GM23338 (cell line): Measurements from ENCODE around the gene LRP1B. TPM values are rescaled to one million over a fixed set of nuclear protein-coding genes. Genes with fewer than 3 reads are reported as not detected.

Experiments used
- ATAC-seq: fragments of 200-7000 bp; cut with Tn5 transposase; 3 replicates; pipeline ENCODE4 v1.9.1; 2020
- DNase-seq: peaks from one replicate; pipeline ENCODE4 v3.0.0-alpha.2; 2015; ENCODE audit warnings: low spot score
- H2AFZ ChIP-seq: fragments of 200-600 bp; sonication (generic); 2 replicates; pipeline ENCODE4 v1.8.0; 2016; ENCODE audit warnings: antibody characterized with exemption, mild to moderate bottlenecking, moderate library complexity
- H3F3A ChIP-seq: fragments of 200-600 bp; sonication (generic); replicated peaks from 2 replicates; pipeline ENCODE4 v1.8.0; 2017; ENCODE audit warnings: antibody characterized with exemption, mixed run types, low read depth
- H3K27ac ChIP-seq: fragments of 200-600 bp; sonication (generic); 2 replicates; pipeline ENCODE4 v1.6.1; 2016; ENCODE audit warnings: low read depth
- H3K27me3 ChIP-seq: fragments of 200-600 bp; sonication (generic); 2 replicates; pipeline ENCODE4 v1.8.0; 2016; ENCODE audit warnings: mild to moderate bottlenecking, mixed run types, moderate library complexity; ENCODE audit not compliant: insufficient read depth
- H3K36me3 ChIP-seq: fragments of 200-600 bp; sonication (generic); 2 replicates; pipeline ENCODE4 v1.8.0; 2016; ENCODE audit warnings: mild to moderate bottlenecking; ENCODE audit not compliant: insufficient read depth
- H3K4me1 ChIP-seq: fragments of 200-600 bp; sonication (generic); 2 replicates; pipeline ENCODE4 v1.8.0; 2016; ENCODE audit warnings: mild to moderate bottlenecking, moderate library complexity; ENCODE audit not compliant: insufficient read depth
- H3K4me2 ChIP-seq: fragments of 200-600 bp; sonication (generic); 2 replicates; pipeline ENCODE4 v1.7.1; 2017; ENCODE audit warnings: mixed run types
- H3K4me3 ChIP-seq: fragments of 200-600 bp; sonication (generic); 2 replicates; pipeline ENCODE4 v1.6.1; 2016; ENCODE audit warnings: mixed run types
- H3K79me2 ChIP-seq: fragments of 200-600 bp; sonication (generic); replicated peaks from 2 replicates; pipeline ENCODE4 v1.8.0; 2017; ENCODE audit warnings: mild to moderate bottlenecking; ENCODE audit not compliant: insufficient read depth
- H3K9me2 ChIP-seq: fragments of 200-600 bp; sonication (generic); 2 replicates; pipeline ENCODE4 v1.8.0; 2017; ENCODE audit not compliant: insufficient read depth
- H4K20me1 ChIP-seq: fragments of 200-600 bp; sonication (generic); replicated peaks from 2 replicates; pipeline ENCODE4 v1.8.0; 2017; ENCODE audit warnings: mild to moderate bottlenecking; ENCODE audit not compliant: insufficient read depth
- H3K27ac Mint-ChIP-seq: 2 replicates; pipeline ENCODE4 v1.8.0; 2020; ENCODE audit warnings: inconsistent platforms, mild to moderate bottlenecking, moderate library complexity, mixed read lengths
- H3K27me3 Mint-ChIP-seq: 3 replicates; pipeline ENCODE4 v1.8.0; 2022; ENCODE audit warnings: low read depth, mild to moderate bottlenecking, moderate library complexity, mixed read lengths, inconsistent platforms; ENCODE audit not compliant: insufficient read depth, poor library complexity
- H3K36me3 Mint-ChIP-seq: 3 replicates; pipeline ENCODE4 v1.8.0; 2021; ENCODE audit warnings: low read depth, mild to moderate bottlenecking, inconsistent platforms, moderate library complexity, mixed read lengths
- H3K4me1 Mint-ChIP-seq: 3 replicates; pipeline ENCODE4 v1.8.0; 2020; ENCODE audit warnings: mild to moderate bottlenecking, inconsistent platforms, mixed read lengths
- H3K4me3 Mint-ChIP-seq: 3 replicates; pipeline ENCODE4 v1.8.0; 2021; ENCODE audit warnings: moderate library complexity, mild to moderate bottlenecking, inconsistent platforms, mixed read lengths
- H3K9me3 Mint-ChIP-seq: 3 replicates; pipeline ENCODE4 v1.8.0; 2020; ENCODE audit warnings: moderate library complexity, mild to moderate bottlenecking, inconsistent platforms, mixed read lengths
- CREB1 ChIP-seq: fragments of 250-450 bp; sonication (Bioruptor Pico); IDR thresholded peaks from 2 replicates; pipeline ENCODE4 v1.5.0; 2020; ENCODE audit warnings: low read depth, mild to moderate bottlenecking, moderate library complexity
- EZH2 ChIP-seq: fragments of 200-600 bp; sonication (generic); IDR thresholded peaks from one replicate; pipeline ENCODE4 v1.8.0; 2017; ENCODE audit warnings: antibody characterized with exemption, mild to moderate bottlenecking, low read depth; ENCODE audit not compliant: unreplicated experiment
- EZH2phosphoT487 ChIP-seq: fragments of 200-600 bp; sonication (generic); IDR thresholded peaks from one replicate; pipeline ENCODE4 v1.8.1; 2018; ENCODE audit warnings: antibody characterized with exemption; ENCODE audit not compliant: unreplicated experiment
- JUNB ChIP-seq: IDR thresholded peaks from one replicate; pipeline ENCODE4 v1.6.1; 2016; ENCODE audit warnings: antibody characterized with exemption; ENCODE audit not compliant: unreplicated experiment
- NANOG ChIP-seq: IDR thresholded peaks from 2 replicates; pipeline ENCODE4 v1.6.1; 2016; ENCODE audit warnings: antibody characterized with exemption, borderline replicate concordance
- POLR2AphosphoS5 ChIP-seq: IDR thresholded peaks from 2 replicates; pipeline ENCODE4 v1.6.1; 2016; ENCODE audit warnings: antibody characterized with exemption, low read depth
- STAT1 ChIP-seq: IDR thresholded peaks from one replicate; pipeline ENCODE4 v1.6.1; 2016; ENCODE audit warnings: antibody characterized with exemption; ENCODE audit not compliant: unreplicated experiment
- ZNF114 ChIP-seq: fragments of 250-450 bp; sonication (Bioruptor Pico); IDR thresholded peaks from 2 replicates; pipeline ENCODE4 v1.5.0; 2020; ENCODE audit warnings: mild to moderate bottlenecking, moderate library complexity
- ZNF331 ChIP-seq: fragments of 250-450 bp; sonication (Bioruptor Pico); IDR thresholded peaks from 2 replicates; pipeline ENCODE4 v1.5.0; 2020; ENCODE audit warnings: low read depth, mild to moderate bottlenecking, moderate library complexity
- polyA plus RNA-seq: library from polyadenylated mRNA; unstranded; fragments of >200 nt; fragmentation: Nextera tagmentation; extraction: Ambion mirVana; gene quantifications from 2 replicates; pipeline ENCODE4 v1.2.1, GENCODE V29; 2016
- total RNA-seq: library from RNA; depleted of rRNA; stranded (reverse); fragments of >200 nt; shearing (Covaris generic); gene quantifications from 2 replicates; pipeline ENCODE4 v1.2.3, GENCODE V29; 2014
- TF ChIP-seq, protein P1 (sequence below): fragments of 250-450 bp; sonication (Bioruptor Pico); IDR thresholded peaks from 2 replicates; pipeline ENCODE4 v1.5.0; 2020; ENCODE audit warnings: mild to moderate bottlenecking, moderate library complexity
- TF ChIP-seq, protein P2 (sequence below): IDR thresholded peaks from one replicate; pipeline ENCODE4 v1.6.1; 2018; ENCODE audit warnings: antibody characterized with exemption; ENCODE audit not compliant: unreplicated experiment
- TF ChIP-seq, protein P3 (sequence below): IDR thresholded peaks from 2 replicates; pipeline ENCODE4 v1.6.1; 2016; ENCODE audit warnings: antibody characterized with exemption
- TF ChIP-seq, protein P4 (sequence below), 2 experiments: fragments of 200-600 bp in 1 of 2; sonication (generic) in 1 of 2; conservative IDR thresholded peaks; 2 replicates each; pipeline versions ENCODE4 v1.5.1 to v1.6.1; 2016 to 2017; ENCODE audit warnings: antibody characterized with exemption in 2 of 2, low read depth in 2 of 2, mild to moderate bottlenecking in 2 of 2, moderate library complexity in 1 of 2

LRP1B gene
- total and polyA plus RNA-seq, 2 experiments from 2014 or later: 0.15 to 0.97 TPM

DNA sequence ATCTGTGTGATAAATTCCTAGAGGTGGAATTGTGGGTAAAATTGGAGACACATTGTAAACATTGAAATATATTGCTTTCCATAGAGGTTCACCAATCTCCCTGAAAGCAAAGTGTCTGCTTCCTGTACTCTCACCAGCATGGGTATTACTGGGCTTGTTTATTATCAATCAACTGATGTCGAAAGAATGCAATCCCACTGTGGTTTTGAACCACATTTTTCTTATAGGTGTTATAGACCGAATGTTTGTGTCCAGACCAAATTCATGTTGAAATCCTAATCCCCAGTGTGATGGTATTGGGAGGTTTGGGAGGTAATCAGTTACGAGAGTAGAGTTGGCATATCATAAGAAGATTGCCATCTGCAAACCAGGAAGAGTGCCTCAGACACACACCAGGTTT, 1212.4 kb downstream of the LRP1B start:
- Histone ChIP-seq H3K4me3 (no peak overlapping the region), H3K4me2 (no peak overlapping the region), H3K36me3 (no peaks in the 10 kb centered on the region), H3K27ac (no peak overlapping the region), H3K79me2 (no peaks in the 10 kb centered on the region), H3K9me2 (no peaks in the 10 kb centered on the region), H4K20me1 (no peaks in the 10 kb centered on the region), H3K4me1 (no peaks in the 10 kb centered on the region), H2AFZ (no peak overlapping the region), H3F3A (no peaks in the 10 kb centered on the region), H3K27me3 (no peaks in the 10 kb centered on the region)
- Mint-ChIP-seq H3K4me1 (peaks cover 5% of the 10 kb centered on the region; the same call in 1 of the 3 replicates), H3K27ac (no peak overlapping the region), H3K36me3 (no peaks in the 10 kb centered on the region), H3K4me3 (no peak overlapping the region), H3K27me3 (peaks cover 3% of the 10 kb centered on the region), H3K9me3 (no peaks in the 10 kb centered on the region)
- TF ChIP-seq CREB1 (CRISPR knock-in tag): no peak
- no peak for TF ChIP-seq ZNF114
- TF ChIP-seq EZH2: no peak
- no peak for TF ChIP-seq EZH2phosphoT487
- TF ChIP-seq, protein P1, sequence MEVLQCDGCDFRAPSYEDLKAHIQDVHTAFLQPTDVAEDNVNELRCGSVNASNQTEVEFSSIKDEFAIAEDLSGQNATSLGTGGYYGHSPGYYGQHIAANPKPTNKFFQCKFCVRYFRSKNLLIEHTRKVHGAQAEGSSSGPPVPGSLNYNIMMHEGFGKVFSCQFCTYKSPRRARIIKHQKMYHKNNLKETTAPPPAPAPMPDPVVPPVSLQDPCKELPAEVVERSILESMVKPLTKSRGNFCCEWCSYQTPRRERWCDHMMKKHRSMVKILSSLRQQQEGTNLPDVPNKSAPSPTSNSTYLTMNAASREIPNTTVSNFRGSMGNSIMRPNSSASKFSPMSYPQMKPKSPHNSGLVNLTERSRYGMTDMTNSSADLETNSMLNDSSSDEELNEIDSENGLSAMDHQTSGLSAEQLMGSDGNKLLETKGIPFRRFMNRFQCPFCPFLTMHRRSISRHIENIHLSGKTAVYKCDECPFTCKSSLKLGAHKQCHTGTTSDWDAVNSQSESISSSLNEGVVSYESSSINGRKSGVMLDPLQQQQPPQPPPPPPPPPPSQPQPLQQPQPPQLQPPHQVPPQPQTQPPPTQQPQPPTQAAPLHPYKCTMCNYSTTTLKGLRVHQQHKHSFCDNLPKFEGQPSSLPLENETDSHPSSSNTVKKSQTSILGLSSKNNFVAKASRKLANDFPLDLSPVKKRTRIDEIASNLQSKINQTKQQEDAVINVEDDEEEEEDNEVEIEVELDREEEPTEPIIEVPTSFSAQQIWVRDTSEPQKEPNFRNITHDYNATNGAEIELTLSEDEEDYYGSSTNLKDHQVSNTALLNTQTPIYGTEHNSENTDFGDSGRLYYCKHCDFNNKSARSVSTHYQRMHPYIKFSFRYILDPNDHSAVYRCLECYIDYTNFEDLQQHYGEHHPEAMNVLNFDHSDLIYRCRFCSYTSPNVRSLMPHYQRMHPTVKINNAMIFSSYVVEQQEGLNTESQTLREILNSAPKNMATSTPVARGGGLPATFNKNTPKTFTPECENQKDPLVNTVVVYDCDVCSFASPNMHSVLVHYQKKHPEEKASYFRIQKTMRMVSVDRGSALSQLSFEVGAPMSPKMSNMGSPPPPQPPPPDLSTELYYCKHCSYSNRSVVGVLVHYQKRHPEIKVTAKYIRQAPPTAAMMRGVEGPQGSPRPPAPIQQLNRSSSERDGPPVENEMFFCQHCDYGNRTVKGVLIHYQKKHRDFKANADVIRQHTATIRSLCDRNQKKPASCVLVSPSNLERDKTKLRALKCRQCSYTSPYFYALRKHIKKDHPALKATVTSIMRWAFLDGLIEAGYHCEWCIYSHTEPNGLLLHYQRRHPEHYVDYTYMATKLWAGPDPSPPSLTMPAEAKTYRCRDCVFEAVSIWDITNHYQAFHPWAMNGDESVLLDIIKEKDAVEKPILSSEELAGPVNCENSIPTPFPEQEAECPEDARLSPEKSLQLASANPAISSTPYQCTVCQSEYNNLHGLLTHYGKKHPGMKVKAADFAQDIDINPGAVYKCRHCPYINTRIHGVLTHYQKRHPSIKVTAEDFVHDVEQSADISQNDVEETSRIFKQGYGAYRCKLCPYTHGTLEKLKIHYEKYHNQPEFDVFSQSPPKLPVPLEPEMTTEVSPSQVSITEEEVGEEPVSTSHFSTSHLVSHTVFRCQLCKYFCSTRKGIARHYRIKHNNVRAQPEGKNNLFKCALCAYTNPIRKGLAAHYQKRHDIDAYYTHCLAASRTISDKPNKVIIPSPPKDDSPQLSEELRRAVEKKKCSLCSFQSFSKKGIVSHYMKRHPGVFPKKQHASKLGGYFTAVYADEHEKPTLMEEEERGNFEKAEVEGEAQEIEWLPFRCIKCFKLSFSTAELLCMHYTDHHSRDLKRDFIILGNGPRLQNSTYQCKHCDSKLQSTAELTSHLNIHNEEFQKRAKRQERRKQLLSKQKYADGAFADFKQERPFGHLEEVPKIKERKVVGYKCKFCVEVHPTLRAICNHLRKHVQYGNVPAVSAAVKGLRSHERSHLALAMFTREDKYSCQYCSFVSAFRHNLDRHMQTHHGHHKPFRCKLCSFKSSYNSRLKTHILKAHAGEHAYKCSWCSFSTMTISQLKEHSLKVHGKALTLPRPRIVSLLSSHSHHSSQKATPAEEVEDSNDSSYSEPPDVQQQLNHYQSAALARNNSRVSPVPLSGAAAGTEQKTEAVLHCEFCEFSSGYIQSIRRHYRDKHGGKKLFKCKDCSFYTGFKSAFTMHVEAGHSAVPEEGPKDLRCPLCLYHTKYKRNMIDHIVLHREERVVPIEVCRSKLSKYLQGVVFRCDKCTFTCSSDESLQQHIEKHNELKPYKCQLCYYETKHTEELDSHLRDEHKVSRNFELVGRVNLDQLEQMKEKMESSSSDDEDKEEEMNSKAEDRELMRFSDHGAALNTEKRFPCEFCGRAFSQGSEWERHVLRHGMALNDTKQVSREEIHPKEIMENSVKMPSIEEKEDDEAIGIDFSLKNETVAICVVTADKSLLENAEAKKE (CRISPR knock-in tag): no peak
- TF ChIP-seq ZNF331 (CRISPR knock-in tag): no peak
- TF ChIP-seq, protein P2, sequence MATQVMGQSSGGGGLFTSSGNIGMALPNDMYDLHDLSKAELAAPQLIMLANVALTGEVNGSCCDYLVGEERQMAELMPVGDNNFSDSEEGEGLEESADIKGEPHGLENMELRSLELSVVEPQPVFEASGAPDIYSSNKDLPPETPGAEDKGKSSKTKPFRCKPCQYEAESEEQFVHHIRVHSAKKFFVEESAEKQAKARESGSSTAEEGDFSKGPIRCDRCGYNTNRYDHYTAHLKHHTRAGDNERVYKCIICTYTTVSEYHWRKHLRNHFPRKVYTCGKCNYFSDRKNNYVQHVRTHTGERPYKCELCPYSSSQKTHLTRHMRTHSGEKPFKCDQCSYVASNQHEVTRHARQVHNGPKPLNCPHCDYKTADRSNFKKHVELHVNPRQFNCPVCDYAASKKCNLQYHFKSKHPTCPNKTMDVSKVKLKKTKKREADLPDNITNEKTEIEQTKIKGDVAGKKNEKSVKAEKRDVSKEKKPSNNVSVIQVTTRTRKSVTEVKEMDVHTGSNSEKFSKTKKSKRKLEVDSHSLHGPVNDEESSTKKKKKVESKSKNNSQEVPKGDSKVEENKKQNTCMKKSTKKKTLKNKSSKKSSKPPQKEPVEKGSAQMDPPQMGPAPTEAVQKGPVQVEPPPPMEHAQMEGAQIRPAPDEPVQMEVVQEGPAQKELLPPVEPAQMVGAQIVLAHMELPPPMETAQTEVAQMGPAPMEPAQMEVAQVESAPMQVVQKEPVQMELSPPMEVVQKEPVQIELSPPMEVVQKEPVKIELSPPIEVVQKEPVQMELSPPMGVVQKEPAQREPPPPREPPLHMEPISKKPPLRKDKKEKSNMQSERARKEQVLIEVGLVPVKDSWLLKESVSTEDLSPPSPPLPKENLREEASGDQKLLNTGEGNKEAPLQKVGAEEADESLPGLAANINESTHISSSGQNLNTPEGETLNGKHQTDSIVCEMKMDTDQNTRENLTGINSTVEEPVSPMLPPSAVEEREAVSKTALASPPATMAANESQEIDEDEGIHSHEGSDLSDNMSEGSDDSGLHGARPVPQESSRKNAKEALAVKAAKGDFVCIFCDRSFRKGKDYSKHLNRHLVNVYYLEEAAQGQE: no peak
- TF ChIP-seq STAT1: no peak
- TF ChIP-seq POLR2AphosphoS5: no peak
- TF ChIP-seq, protein P3, sequence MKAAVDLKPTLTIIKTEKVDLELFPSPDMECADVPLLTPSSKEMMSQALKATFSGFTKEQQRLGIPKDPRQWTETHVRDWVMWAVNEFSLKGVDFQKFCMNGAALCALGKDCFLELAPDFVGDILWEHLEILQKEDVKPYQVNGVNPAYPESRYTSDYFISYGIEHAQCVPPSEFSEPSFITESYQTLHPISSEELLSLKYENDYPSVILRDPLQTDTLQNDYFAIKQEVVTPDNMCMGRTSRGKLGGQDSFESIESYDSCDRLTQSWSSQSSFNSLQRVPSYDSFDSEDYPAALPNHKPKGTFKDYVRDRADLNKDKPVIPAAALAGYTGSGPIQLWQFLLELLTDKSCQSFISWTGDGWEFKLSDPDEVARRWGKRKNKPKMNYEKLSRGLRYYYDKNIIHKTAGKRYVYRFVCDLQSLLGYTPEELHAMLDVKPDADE: no peak
- TF ChIP-seq JUNB: no peak
- TF ChIP-seq NANOG: no peak
- TF ChIP-seq, protein P4, sequence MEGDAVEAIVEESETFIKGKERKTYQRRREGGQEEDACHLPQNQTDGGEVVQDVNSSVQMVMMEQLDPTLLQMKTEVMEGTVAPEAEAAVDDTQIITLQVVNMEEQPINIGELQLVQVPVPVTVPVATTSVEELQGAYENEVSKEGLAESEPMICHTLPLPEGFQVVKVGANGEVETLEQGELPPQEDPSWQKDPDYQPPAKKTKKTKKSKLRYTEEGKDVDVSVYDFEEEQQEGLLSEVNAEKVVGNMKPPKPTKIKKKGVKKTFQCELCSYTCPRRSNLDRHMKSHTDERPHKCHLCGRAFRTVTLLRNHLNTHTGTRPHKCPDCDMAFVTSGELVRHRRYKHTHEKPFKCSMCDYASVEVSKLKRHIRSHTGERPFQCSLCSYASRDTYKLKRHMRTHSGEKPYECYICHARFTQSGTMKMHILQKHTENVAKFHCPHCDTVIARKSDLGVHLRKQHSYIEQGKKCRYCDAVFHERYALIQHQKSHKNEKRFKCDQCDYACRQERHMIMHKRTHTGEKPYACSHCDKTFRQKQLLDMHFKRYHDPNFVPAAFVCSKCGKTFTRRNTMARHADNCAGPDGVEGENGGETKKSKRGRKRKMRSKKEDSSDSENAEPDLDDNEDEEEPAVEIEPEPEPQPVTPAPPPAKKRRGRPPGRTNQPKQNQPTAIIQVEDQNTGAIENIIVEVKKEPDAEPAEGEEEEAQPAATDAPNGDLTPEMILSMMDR (conservative IDR thresholded peaks at IDR 0.05; ENCODE audit: low read depth in 2 of 2): no peak
- DNase-seq: no peak
- ATAC-seq: no peak
